NB4 (cell line): Measurements from ENCODE around the gene ZNF443.
"Not testable (repeated sequence)": the region's sequence is repeated elsewhere in the genome, so short reads cannot be mapped to it uniquely, and the experiment has no call there.

Source experiments
- CTCF ChIP-seq: IDR thresholded peaks from one replicate; pipeline ENCODE4 v1.5.1; 2012; ENCODE audit warnings: low read depth, low read length
- POLR2A ChIP-seq: IDR thresholded peaks from 2 replicates; pipeline ENCODE4 v1.6.1; 2011; ENCODE audit warnings: mild to moderate bottlenecking; ENCODE audit not compliant: insufficient read length; ENCODE audit errors: extremely low read depth

- not testable (repeated sequence) for TF ChIP-seq CTCF, POLR2A
Measured at GRCh38 chr19:12464139-12464538, 23.3 kb upstream of the ZNF443 start.
